HL-60 (cell line): ENCODE data around the gene ADAMTS12.

ENCODE experiments used
- DNase-seq, 2 experiments: peaks; one replicate each; pipeline ENCODE4 v3.0.0-alpha.2; 2010 to 2020; ENCODE audit warnings: low read depth in 1 of 2, low spot score in 1 of 2
- H3K27ac ChIP-seq: fragments of 250-450 bp; sonication (Bioruptor Pico); replicated peaks from 2 replicates; pipeline ENCODE4 v1.5.1; 2020; ENCODE audit warnings: mild to moderate bottlenecking, moderate library complexity
- H3K27me3 ChIP-seq: fragments of 250-450 bp; sonication (Bioruptor Pico); 2 replicates; pipeline ENCODE4 v1.5.1; 2021; ENCODE audit warnings: mild to moderate bottlenecking, moderate library complexity; ENCODE audit not compliant: insufficient read depth, poor library complexity, severe bottlenecking
- H3K4me3 ChIP-seq: replicated peaks from 2 replicates; pipeline ENCODE4 v1.5.1; 2011; ENCODE audit warnings: mild to moderate bottlenecking, control low read depth, low read length; ENCODE audit not compliant: insufficient read depth
- CTCF ChIP-seq: IDR thresholded peaks from one replicate; pipeline ENCODE4 v1.5.1; 2011; ENCODE audit warnings: low read length, control low read depth, inconsistent platforms; ENCODE audit not compliant: insufficient read depth
- GABPA ChIP-seq: IDR thresholded peaks from 2 replicates; pipeline ENCODE4 v1.6.1; 2012; ENCODE audit warnings: low read depth
- POLR2AphosphoS5 ChIP-seq: IDR thresholded peaks from 2 replicates; pipeline ENCODE4 v1.6.1; 2012; ENCODE audit warnings: low read depth
- SPI1 ChIP-seq: IDR thresholded peaks from 2 replicates; pipeline ENCODE4 v1.6.1; 2012; ENCODE audit warnings: low read depth, mild to moderate bottlenecking, borderline replicate concordance
- TF ChIP-seq, protein P1 (sequence below): IDR thresholded peaks from 2 replicates; pipeline ENCODE4 v1.6.1; 2012; ENCODE audit warnings: low read depth; ENCODE audit not compliant: insufficient replicate concordance

The ADAMTS12 gene

GRCh38 chr5:33810491-33811120, 81.2 kb downstream of the ADAMTS12 start:
- no peak for DNase-seq
- Histone ChIP-seq H3K27ac (no peak overlapping the region), H3K27me3 (no peaks in the 10 kb centered on the region), H3K4me3 (no peak overlapping the region)
- no peak for TF ChIP-seq CTCF
- TF ChIP-seq, protein P1, sequence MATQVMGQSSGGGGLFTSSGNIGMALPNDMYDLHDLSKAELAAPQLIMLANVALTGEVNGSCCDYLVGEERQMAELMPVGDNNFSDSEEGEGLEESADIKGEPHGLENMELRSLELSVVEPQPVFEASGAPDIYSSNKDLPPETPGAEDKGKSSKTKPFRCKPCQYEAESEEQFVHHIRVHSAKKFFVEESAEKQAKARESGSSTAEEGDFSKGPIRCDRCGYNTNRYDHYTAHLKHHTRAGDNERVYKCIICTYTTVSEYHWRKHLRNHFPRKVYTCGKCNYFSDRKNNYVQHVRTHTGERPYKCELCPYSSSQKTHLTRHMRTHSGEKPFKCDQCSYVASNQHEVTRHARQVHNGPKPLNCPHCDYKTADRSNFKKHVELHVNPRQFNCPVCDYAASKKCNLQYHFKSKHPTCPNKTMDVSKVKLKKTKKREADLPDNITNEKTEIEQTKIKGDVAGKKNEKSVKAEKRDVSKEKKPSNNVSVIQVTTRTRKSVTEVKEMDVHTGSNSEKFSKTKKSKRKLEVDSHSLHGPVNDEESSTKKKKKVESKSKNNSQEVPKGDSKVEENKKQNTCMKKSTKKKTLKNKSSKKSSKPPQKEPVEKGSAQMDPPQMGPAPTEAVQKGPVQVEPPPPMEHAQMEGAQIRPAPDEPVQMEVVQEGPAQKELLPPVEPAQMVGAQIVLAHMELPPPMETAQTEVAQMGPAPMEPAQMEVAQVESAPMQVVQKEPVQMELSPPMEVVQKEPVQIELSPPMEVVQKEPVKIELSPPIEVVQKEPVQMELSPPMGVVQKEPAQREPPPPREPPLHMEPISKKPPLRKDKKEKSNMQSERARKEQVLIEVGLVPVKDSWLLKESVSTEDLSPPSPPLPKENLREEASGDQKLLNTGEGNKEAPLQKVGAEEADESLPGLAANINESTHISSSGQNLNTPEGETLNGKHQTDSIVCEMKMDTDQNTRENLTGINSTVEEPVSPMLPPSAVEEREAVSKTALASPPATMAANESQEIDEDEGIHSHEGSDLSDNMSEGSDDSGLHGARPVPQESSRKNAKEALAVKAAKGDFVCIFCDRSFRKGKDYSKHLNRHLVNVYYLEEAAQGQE = no peak
- no peak for TF ChIP-seq SPI1
- TF ChIP-seq POLR2AphosphoS5 = no peak
- no peak for TF ChIP-seq GABPA

DNA sequence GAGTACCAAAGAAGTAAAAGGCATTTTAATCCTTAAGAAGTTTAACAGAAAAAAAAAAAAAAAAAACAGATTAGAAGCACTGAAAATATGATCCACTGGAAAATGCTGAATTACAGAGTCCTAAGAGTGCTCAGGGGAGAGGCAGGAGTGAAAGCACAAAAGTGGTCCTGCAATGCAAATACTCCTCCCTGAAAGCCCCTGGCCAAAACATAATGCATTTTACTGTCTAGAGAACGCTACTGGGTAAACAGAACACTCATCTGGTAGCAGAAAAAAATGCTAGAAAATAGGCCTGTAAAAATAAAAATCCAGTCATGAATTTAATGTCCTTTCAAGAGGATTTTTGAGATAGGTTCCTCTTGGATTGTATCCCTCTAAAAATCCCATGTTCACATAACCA, 81.9 kb downstream of the ADAMTS12 start:
- Histone ChIP-seq H3K27ac (no peak overlapping the region), H3K4me3 (no peak overlapping the region), H3K27me3 (no peaks in the 10 kb centered on the region)
- no peak for DNase-seq
- TF ChIP-seq GABPA (no peak), POLR2AphosphoS5 (no peak), CTCF (no peak), SPI1 (no peak)
- TF ChIP-seq, protein P1 = no peak

GRCh38 chr5:33808699-33809098, 83.1 kb downstream of the ADAMTS12 start:
- no peak for TF ChIP-seq SPI1
- TF ChIP-seq GABPA = no peak
- TF ChIP-seq, protein P1 = no peak
- TF ChIP-seq POLR2AphosphoS5 = no peak
- TF ChIP-seq CTCF = no peak
- Histone ChIP-seq H3K4me3 (no peak overlapping the region), H3K27ac (no peak overlapping the region), H3K27me3 (no peaks in the 10 kb centered on the region)
- no peak for DNase-seq
